ENCODE results near the gene INPP4B.

DNA sequence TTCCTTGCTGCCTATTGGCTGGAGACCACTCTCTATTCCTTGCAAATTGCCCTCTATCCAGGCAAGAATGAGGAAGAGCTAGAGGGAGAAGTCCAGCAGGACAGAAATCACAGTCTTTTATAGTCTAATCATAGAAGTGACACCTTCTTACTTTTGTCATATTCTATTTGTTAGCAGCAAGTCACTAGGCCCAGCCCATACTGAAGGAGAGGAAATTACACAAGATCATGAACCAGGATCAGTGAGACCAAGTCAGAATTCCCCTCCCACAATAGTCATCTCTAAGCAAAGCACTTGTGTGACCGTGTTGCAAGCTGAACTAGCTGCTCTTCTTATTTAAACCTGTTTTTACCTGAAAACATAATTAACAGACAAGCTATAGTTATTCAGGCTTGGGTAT lies 317.7 kb downstream of the INPP4B start:
- TF ChIP-seq TAF1 (IDR thresholded peaks at IDR 0.05; ENCODE audit: low read depth, low read length) = no peak
- no peak for TF ChIP-seq POLR2AphosphoS5 (IDR thresholded peaks at IDR 0.05; ENCODE audit: low read depth, low read length)
- no peak for TF ChIP-seq POLR2A (IDR thresholded peaks at IDR 0.05; ENCODE audit: low read depth, low read length)
- TF ChIP-seq PAX5 (IDR thresholded peaks at IDR 0.05; ENCODE audit: insufficient read depth, low read length, severe bottlenecking) = no peak
- no peak for TF ChIP-seq SPI1 (IDR thresholded peaks at IDR 0.05; ENCODE audit: low read depth, low read length)

All from GM12891 (cell line).